Activated CD4-positive, alpha-beta T cell treated with anti-CD3 and anti-CD28 coated beads, Interleukin-2, amount 10 ng/mL, durations not matched to agents 24 days and 14 days (primary cell): ENCODE data around the gene EVX2. TPM values are rescaled to one million over a fixed set of nuclear protein-coding genes. Genes with fewer than 3 reads are reported as not detected.

ENCODE experiments used
- DNase-seq: peaks from one replicate; pipeline ENCODE4 v3.0.0; 2022
- H3K27ac Mint-ChIP-seq: one replicate; pipeline ENCODE4 v1.8.0; 2022; ENCODE audit warnings: mild to moderate bottlenecking, mixed read lengths
- H3K27me3 Mint-ChIP-seq: one replicate; pipeline ENCODE4 v1.8.0; 2022; ENCODE audit warnings: mixed read lengths
- H3K36me3 Mint-ChIP-seq: one replicate; pipeline ENCODE4 v1.8.0; 2022; ENCODE audit warnings: low read depth, mild to moderate bottlenecking, mixed read lengths
- H3K4me1 Mint-ChIP-seq: one replicate; pipeline ENCODE4 v1.8.0; 2021; ENCODE audit warnings: mixed read lengths
- H3K4me3 Mint-ChIP-seq: one replicate; pipeline ENCODE4 v1.8.0; 2022; ENCODE audit warnings: mild to moderate bottlenecking, moderate library complexity, mixed read lengths
- H3K9me3 Mint-ChIP-seq: one replicate; pipeline ENCODE4 v1.8.0; 2021; ENCODE audit warnings: mixed read lengths
- intact Hi-C: fragments of 100-400 bp; cut with micrococcal nuclease; formaldehyde crosslinking; loops from one replicate; pipeline ENCODE4 v1.15.1; 2023
- total RNA-seq: library from RNA; stranded (reverse); gene quantifications from 2 replicates; pipeline ENCODE4 v1.2.3, GENCODE V29; 2022

The EVX2 gene
- total RNA-seq, 1 donor from 2014 or later: not detected

GRCh38 chr2:176090862-176091261 is 7.1 kb upstream of the EVX2 start:
- Mint-ChIP-seq H3K36me3 (peaks cover 3% of the 10 kb centered on the region), H3K27ac (no peak overlapping the region), H3K4me1 (peaks cover 5% of the 10 kb centered on the region), H3K27me3 (peaks cover 86% of the 10 kb centered on the region), H3K9me3 (peaks cover 7% of the 10 kb centered on the region), H3K4me3 (no peak overlapping the region)
- no peak for DNase-seq
- intact Hi-C loops: no loop called here

- H3K36me3 Mint-ChIP-seq: peaks cover 3% of the 10 kb centered on the region
Observed at GRCh38 chr2:176089843-176090395, 6.2 kb upstream of the EVX2 start.

DNA sequence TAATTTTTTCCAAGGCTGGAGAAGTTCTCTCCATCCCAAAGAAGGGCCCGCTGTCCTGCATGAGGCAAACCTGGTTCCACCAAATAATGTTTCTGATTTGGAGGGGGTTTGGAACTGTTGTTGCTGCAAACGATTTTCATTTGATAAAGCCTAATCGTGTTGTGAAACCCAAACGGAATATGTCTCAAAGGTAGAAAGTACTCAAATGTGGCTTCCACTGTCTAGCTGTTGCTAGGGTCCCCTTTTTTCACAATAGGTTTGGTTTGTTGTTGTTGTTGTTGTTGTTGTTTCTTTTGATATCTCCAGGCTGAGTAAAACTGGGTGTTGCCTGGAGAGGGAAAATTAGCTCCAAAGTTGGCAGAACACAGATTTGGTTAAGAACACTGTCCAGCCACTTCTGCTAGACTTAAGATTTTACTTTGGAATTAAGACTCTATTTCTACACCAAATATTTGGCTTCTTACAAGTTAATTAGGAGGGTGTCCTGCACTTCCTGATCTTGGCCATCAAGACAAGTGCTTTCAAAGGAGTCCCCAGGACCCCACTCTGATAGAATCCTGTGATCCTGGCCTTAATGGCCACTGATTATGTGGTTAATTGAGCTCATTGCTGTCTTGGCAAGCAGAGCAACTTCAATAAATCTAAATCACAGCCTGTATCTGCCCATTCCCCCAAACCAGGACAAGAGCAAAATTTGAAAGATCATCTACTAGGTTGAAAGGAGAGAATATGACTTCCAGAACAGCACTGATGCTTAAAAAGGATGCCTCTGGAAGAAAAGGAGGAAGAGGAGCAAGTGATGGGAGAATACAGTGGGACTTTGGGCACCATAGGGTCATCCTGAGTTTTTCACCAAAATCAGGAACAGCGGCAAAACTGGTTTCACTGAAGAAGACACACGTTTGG is 5.4 kb upstream of the EVX2 start:
- intact Hi-C loops: no loop called here
- peaks cover 5% of the 10 kb centered on the region for H3K4me1 Mint-ChIP-seq
- peaks cover 11% of the 10 kb centered on the region for H3K9me3 Mint-ChIP-seq
- H3K27me3 Mint-ChIP-seq: peaks cover 86% of the 10 kb centered on the region
- no peak overlapping the region for H3K27ac Mint-ChIP-seq
- H3K4me3 Mint-ChIP-seq: no peak overlapping the region
- DNase-seq: no peak
- peaks cover 3% of the 10 kb centered on the region for H3K36me3 Mint-ChIP-seq

More at GRCh38 chr2:176089843-176090395, 6.2 kb upstream of the EVX2 start:
- DNase-seq: no peak
- peaks cover 86% of the 10 kb centered on the region for H3K27me3 Mint-ChIP-seq
- H3K9me3 Mint-ChIP-seq: peaks cover 11% of the 10 kb centered on the region
- intact Hi-C loops: no loop called here
- peaks cover 5% of the 10 kb centered on the region for H3K4me1 Mint-ChIP-seq
- H3K4me3 Mint-ChIP-seq: no peak overlapping the region
- H3K27ac Mint-ChIP-seq: no peak overlapping the region

DNA sequence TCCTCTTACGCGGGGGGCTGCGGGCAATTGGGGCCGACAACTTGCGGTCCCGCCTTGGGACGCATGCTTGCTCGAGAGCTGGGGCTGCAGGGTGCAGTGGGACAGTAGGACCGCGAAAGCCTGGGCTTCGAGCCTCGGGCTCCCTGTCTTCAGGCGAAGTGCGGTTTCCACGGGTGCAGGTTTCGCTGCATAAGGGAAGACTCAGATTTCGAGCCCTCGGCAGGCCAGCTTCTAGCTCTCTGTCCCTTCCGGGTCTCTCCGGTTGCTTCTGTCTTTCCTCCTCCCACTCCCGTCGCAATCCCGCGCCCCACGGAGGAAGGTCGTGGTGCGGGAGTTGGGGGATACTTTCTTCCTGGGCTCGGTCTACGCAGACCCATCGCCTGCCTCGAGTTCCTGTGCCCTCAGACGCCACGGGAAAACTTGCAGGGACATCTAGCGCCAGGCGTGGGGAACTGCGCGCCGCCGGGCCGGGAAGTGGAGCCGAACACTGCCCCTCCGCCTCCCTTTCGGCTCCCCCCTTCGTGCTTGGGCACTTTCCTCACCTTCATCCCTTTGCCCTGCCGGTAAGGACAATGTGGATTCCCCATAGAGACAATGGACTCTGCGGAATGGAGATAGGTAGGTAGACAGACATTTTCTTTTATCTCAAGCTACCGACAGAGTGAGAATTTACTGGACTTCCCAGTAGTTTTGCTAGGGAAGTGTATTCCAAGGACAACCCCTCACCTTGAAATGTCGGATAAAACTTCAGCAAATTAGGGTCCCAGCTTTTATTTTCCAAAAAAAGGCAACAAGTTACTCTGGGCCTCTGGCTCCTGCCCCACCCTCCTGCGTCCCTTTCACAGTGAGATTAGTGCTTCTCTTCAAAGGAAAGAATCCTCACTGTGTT is 4.5 kb upstream of the EVX2 start:
- Mint-ChIP-seq H3K27ac (peak overlapping the region; percentile 25), H3K4me3 (peak overlapping the region; percentile 36), H3K9me3 (peaks cover 11% of the 10 kb centered on the region), H3K36me3 (peaks cover 3% of the 10 kb centered on the region), H3K27me3 (peaks cover 86% of the 10 kb centered on the region), H3K4me1 (peaks cover 7% of the 10 kb centered on the region)
- intact Hi-C loops: no loop called here
- DNase-seq: no peak

GRCh38 chr2:176087330-176088047 is 3.7 kb upstream of the EVX2 start:
- peaks cover 11% of the 10 kb centered on the region for H3K9me3 Mint-ChIP-seq
- DNase-seq: no peak
- peaks cover 7% of the 10 kb centered on the region for H3K4me1 Mint-ChIP-seq
- intact Hi-C loops: no loop called here
- H3K27ac Mint-ChIP-seq: no peak overlapping the region
- H3K36me3 Mint-ChIP-seq: peaks cover 3% of the 10 kb centered on the region
- no peak overlapping the region for H3K4me3 Mint-ChIP-seq
- H3K27me3 Mint-ChIP-seq: peaks cover 91% of the 10 kb centered on the region

GRCh38 chr2:176085861-176086771 is 2.4 kb upstream of the EVX2 start:
- Mint-ChIP-seq H3K9me3 (peaks cover 10% of the 10 kb centered on the region), H3K4me3 (no peak overlapping the region), H3K36me3 (peaks cover 3% of the 10 kb centered on the region), H3K27ac (peak overlapping the region; percentile 24), H3K27me3 (peaks cover 90% of the 10 kb centered on the region), H3K4me1 (peaks cover 8% of the 10 kb centered on the region)
- intact Hi-C loops: no loop called here
- DNase-seq: peak; percentile 60

- DNase-seq: no peak
- Mint-ChIP-seq H3K4me1 (peaks cover 9% of the 10 kb centered on the region), H3K36me3 (peaks cover 4% of the 10 kb centered on the region), H3K27ac (peak overlapping the region; percentile 45), H3K27me3 (peaks cover 84% of the 10 kb centered on the region), H3K9me3 (peaks cover 12% of the 10 kb centered on the region), H3K4me3 (no peak overlapping the region)
- intact Hi-C loops: no loop called here
Observed at GRCh38 chr2:176085120-176085788, 1.5 kb upstream of the EVX2 start.

DNA sequence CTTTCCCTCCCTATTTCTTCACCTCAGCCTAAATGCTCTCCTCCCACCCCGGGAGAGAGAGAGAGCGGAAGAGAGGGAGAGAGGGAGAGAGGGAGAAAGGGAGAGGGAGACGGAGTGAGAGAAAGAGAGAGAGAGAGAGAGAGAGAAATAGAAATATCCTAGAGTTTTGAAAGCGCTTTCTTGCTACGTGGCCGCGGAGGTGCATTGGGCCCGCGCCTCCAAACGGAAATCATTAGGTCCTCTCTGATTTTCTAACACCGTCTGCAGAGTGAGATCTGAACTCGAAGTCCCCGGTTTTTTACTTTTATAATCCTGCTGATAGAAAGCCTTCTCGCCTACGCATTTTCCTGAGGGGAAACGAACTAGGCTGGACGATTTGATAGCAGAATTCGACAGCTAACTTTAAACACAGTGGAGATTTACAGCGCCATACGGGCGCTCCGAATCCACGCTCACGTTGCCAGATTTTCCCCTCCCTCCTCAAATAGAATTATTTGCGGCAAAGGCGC is 903 bp upstream of the EVX2 start:
- peak overlapping the region; percentile 29 for H3K27ac Mint-ChIP-seq
- peak; percentile 55 for DNase-seq
- peaks cover 9% of the 10 kb centered on the region for H3K4me1 Mint-ChIP-seq
- H3K27me3 Mint-ChIP-seq: peaks cover 78% of the 10 kb centered on the region
- H3K4me3 Mint-ChIP-seq: no peak overlapping the region
- peaks cover 4% of the 10 kb centered on the region for H3K36me3 Mint-ChIP-seq
- intact Hi-C loops: loop anchor here (5.0 kb wide), 1 partner anchor 1752 kb away; the partner anchor contains the start of gene SP9
- peaks cover 12% of the 10 kb centered on the region for H3K9me3 Mint-ChIP-seq

- H3K36me3 Mint-ChIP-seq: peaks cover 9% of the 10 kb centered on the region
- H3K27ac Mint-ChIP-seq: peak overlapping the region; percentile 78
- H3K4me3 Mint-ChIP-seq: no peak overlapping the region
Observed at GRCh38 chr2:176082824-176083751, 674 bp downstream of the EVX2 start.

DNA sequence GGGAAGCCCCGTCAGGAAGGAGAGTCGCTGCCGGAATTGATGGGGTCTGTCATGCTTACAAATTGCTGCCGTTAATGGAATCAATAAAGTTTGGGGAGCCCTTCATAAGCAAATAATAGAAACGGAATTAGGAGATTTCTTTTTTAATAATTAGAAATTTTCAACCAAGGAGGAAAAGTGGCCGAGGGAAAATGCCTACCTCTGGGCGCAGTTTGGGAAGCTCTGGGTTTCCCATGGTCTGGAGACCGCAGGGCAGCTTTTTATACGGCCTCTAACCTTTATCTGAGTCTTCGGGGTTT is 1.3 kb downstream of the EVX2 start:
- intact Hi-C loops: loop anchor here (2.0 to 5.0 kb wide), 3 partner anchors 14 to 1750 kb away; partner anchors contain the start of gene SP9
- Mint-ChIP-seq H3K27ac (peak overlapping the region; percentile 37), H3K9me3 (peaks cover 24% of the 10 kb centered on the region), H3K27me3 (peaks cover 73% of the 10 kb centered on the region), H3K36me3 (peaks cover 9% of the 10 kb centered on the region), H3K4me1 (peaks cover 12% of the 10 kb centered on the region), H3K4me3 (no peak overlapping the region)
- no peak for DNase-seq

More at GRCh38 chr2:176082824-176083751, 674 bp downstream of the EVX2 start:
- peaks cover 12% of the 10 kb centered on the region for H3K4me1 Mint-ChIP-seq
- H3K9me3 Mint-ChIP-seq: peaks cover 24% of the 10 kb centered on the region
- intact Hi-C loops: loop anchor here (2.0 to 5.0 kb wide), 3 partner anchors 14 to 1751 kb away; partner anchors contain the start of gene SP9
- H3K27me3 Mint-ChIP-seq: peaks cover 79% of the 10 kb centered on the region
- peak; percentile 59 for DNase-seq
